Activated T-helper 17 cell treated with anti-CD3 and anti-CD28 coated beads, Interleukin-2, amount 50 U/mL, for 72 hours (primary cell): Measurements from ENCODE around the gene GINS2. TPM values are rescaled to one million over a fixed set of nuclear protein-coding genes. Genes with fewer than 3 reads are reported as not detected.
A peak's percentile ranks its signal among the peaks of the same experiment; 100 is the strongest.

Experiments used
- ATAC-seq: fragments of 150-1000 bp; cut with Tn5 transposase; replicated peaks from 2 replicates; pipeline ENCODE4 v1.10.0; 2021; ENCODE audit warnings: mild to moderate bottlenecking, moderate library complexity
- H3K27ac Mint-ChIP-seq: one replicate; pipeline ENCODE4 v1.8.0; 2022; ENCODE audit warnings: mixed read lengths
- H3K27me3 Mint-ChIP-seq: one replicate; pipeline ENCODE4 v1.8.0; 2022; ENCODE audit warnings: mixed read lengths
- H3K36me3 Mint-ChIP-seq: one replicate; pipeline ENCODE4 v1.8.0; 2022; ENCODE audit warnings: low read depth, mild to moderate bottlenecking, mixed read lengths
- H3K4me1 Mint-ChIP-seq: one replicate; pipeline ENCODE4 v1.8.0; 2022; ENCODE audit warnings: mixed read lengths
- H3K4me3 Mint-ChIP-seq: one replicate; pipeline ENCODE4 v1.8.0; 2022; ENCODE audit warnings: mild to moderate bottlenecking, mixed read lengths
- H3K9me3 Mint-ChIP-seq: one replicate; pipeline ENCODE4 v1.8.0; 2022; ENCODE audit warnings: mixed read lengths
- total RNA-seq, 2 donors: library from RNA; stranded (reverse); gene quantifications; one replicate each; pipeline ENCODE4 v1.2.3, GENCODE V29; 2022

The GINS2 gene
- total RNA-seq, 2 donors from 2014 or later, result 39.1 to 64.2 TPM

- Mint-ChIP-seq H3K27me3 (no peaks in the 10 kb centered on the region), H3K27ac (no peak overlapping the region), H3K9me3 (no peaks in the 10 kb centered on the region), H3K4me3 (no peak overlapping the region), H3K36me3 (peaks cover 65% of the 10 kb centered on the region), H3K4me1 (no peaks in the 10 kb centered on the region)
- ATAC-seq, result no peak
Observed at GRCh38 chr16:85661740-85662481, 26.8 kb downstream of the GINS2 start.

- Mint-ChIP-seq H3K9me3 (no peaks in the 10 kb centered on the region), H3K36me3 (peaks cover 61% of the 10 kb centered on the region), H3K27me3 (no peaks in the 10 kb centered on the region)
Observed at GRCh38 chr16:85660843-85661739, 27.7 kb downstream of the GINS2 start.

GRCh38 chr16:85659805-85660511, 28.8 kb downstream of the GINS2 start:
- Mint-ChIP-seq H3K4me3 (no peak overlapping the region), H3K4me1 (no peaks in the 10 kb centered on the region), H3K27me3 (no peaks in the 10 kb centered on the region), H3K36me3 (peaks cover 58% of the 10 kb centered on the region), H3K27ac (peak overlapping the region; percentile 7), H3K9me3 (no peaks in the 10 kb centered on the region)
- ATAC-seq, result peak; percentile 77

More at GRCh38 chr16:85660843-85661739, 27.7 kb downstream of the GINS2 start:
- no peaks in the 10 kb centered on the region for H3K4me1 Mint-ChIP-seq
- no peak overlapping the region for H3K4me3 Mint-ChIP-seq
- no peak for ATAC-seq
- H3K27ac Mint-ChIP-seq, result no peak overlapping the region

- Mint-ChIP-seq H3K9me3 (no peaks in the 10 kb centered on the region), H3K36me3 (peaks cover 52% of the 10 kb centered on the region), H3K4me1 (no peaks in the 10 kb centered on the region), H3K27me3 (no peaks in the 10 kb centered on the region), H3K4me3 (no peak overlapping the region), H3K27ac (peak overlapping the region; percentile 7)
- no peak for ATAC-seq
Observed at GRCh38 chr16:85659336-85659735, 29.4 kb downstream of the GINS2 start.

- H3K27me3 Mint-ChIP-seq, result no peaks in the 10 kb centered on the region
- no peaks in the 10 kb centered on the region for H3K9me3 Mint-ChIP-seq
- H3K36me3 Mint-ChIP-seq, result peaks cover 48% of the 10 kb centered on the region
- no peak overlapping the region for H3K4me3 Mint-ChIP-seq
- no peak for ATAC-seq
- no peaks in the 10 kb centered on the region for H3K4me1 Mint-ChIP-seq
- H3K27ac Mint-ChIP-seq, result peak overlapping the region; percentile 7
Observed at GRCh38 chr16:85658504-85659326, 30.0 kb downstream of the GINS2 start.

- Mint-ChIP-seq H3K4me3 (no peak overlapping the region), H3K4me1 (no peaks in the 10 kb centered on the region), H3K27me3 (no peaks in the 10 kb centered on the region), H3K9me3 (no peaks in the 10 kb centered on the region), H3K27ac (no peak overlapping the region), H3K36me3 (peaks cover 41% of the 10 kb centered on the region)
- no peak for ATAC-seq
Observed at GRCh38 chr16:85657996-85658395, 30.8 kb downstream of the GINS2 start.

GRCh38 chr16:85657267-85657650, 31.5 kb downstream of the GINS2 start:
- no peak for ATAC-seq
- H3K9me3 Mint-ChIP-seq, result no peaks in the 10 kb centered on the region
- H3K36me3 Mint-ChIP-seq, result peaks cover 36% of the 10 kb centered on the region
- no peak overlapping the region for H3K4me3 Mint-ChIP-seq
- no peaks in the 10 kb centered on the region for H3K27me3 Mint-ChIP-seq
- no peak overlapping the region for H3K27ac Mint-ChIP-seq
- no peaks in the 10 kb centered on the region for H3K4me1 Mint-ChIP-seq

GRCh38 chr16:85656351-85657266, 32.1 kb downstream of the GINS2 start:
- no peaks in the 10 kb centered on the region for H3K9me3 Mint-ChIP-seq
- no peak overlapping the region for H3K4me3 Mint-ChIP-seq
- H3K36me3 Mint-ChIP-seq, result peaks cover 30% of the 10 kb centered on the region
- ATAC-seq, result no peak
- H3K27me3 Mint-ChIP-seq, result no peaks in the 10 kb centered on the region
- no peak overlapping the region for H3K27ac Mint-ChIP-seq
- H3K4me1 Mint-ChIP-seq, result no peaks in the 10 kb centered on the region

GRCh38 chr16:85655216-85656129, 33.3 kb downstream of the GINS2 start:
- Mint-ChIP-seq H3K4me1 (no peaks in the 10 kb centered on the region), H3K27ac (no peak overlapping the region), H3K27me3 (no peaks in the 10 kb centered on the region), H3K9me3 (no peaks in the 10 kb centered on the region), H3K36me3 (peaks cover 30% of the 10 kb centered on the region), H3K4me3 (no peak overlapping the region)
- no peak for ATAC-seq

GRCh38 chr16:85654251-85655095, 34.3 kb downstream of the GINS2 start:
- Mint-ChIP-seq H3K27ac (no peak overlapping the region), H3K4me3 (no peak overlapping the region), H3K9me3 (no peaks in the 10 kb centered on the region), H3K4me1 (no peaks in the 10 kb centered on the region), H3K36me3 (peaks cover 26% of the 10 kb centered on the region), H3K27me3 (no peaks in the 10 kb centered on the region)
- no peak for ATAC-seq

GRCh38 chr16:85653290-85653891, 35.4 kb downstream of the GINS2 start:
- no peaks in the 10 kb centered on the region for H3K27me3 Mint-ChIP-seq
- ATAC-seq, result no peak
- H3K27ac Mint-ChIP-seq, result no peak overlapping the region
- H3K4me3 Mint-ChIP-seq, result no peak overlapping the region
- no peaks in the 10 kb centered on the region for H3K9me3 Mint-ChIP-seq
- H3K36me3 Mint-ChIP-seq, result peaks cover 24% of the 10 kb centered on the region
- H3K4me1 Mint-ChIP-seq, result peaks cover 6% of the 10 kb centered on the region
